ENCODE data around the gene PICK1.

GRCh38 chr22:38104084-38104483, 46.9 kb downstream of the PICK1 start:
- TF ChIP-seq EZH2 (IDR thresholded peaks at IDR 0.05; ENCODE audit: borderline replicate concordance, low read length), result no peak
- TF ChIP-seq, protein P1, sequence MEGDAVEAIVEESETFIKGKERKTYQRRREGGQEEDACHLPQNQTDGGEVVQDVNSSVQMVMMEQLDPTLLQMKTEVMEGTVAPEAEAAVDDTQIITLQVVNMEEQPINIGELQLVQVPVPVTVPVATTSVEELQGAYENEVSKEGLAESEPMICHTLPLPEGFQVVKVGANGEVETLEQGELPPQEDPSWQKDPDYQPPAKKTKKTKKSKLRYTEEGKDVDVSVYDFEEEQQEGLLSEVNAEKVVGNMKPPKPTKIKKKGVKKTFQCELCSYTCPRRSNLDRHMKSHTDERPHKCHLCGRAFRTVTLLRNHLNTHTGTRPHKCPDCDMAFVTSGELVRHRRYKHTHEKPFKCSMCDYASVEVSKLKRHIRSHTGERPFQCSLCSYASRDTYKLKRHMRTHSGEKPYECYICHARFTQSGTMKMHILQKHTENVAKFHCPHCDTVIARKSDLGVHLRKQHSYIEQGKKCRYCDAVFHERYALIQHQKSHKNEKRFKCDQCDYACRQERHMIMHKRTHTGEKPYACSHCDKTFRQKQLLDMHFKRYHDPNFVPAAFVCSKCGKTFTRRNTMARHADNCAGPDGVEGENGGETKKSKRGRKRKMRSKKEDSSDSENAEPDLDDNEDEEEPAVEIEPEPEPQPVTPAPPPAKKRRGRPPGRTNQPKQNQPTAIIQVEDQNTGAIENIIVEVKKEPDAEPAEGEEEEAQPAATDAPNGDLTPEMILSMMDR (conservative IDR thresholded peaks at IDR 0.05 in 1 of 2, IDR thresholded peaks at IDR 0.05 in 1 of 2; ENCODE audit: extremely low read depth in 1 of 2, insufficient read depth in 1 of 2, low read depth in 1 of 2, low read length in 2 of 2), result peak in 1 of 2 donors; percentile 43

All from mammary epithelial cell (primary cell).